MCF 10A (cell line): ENCODE results near the gene KLHL17. TPM values are rescaled to one million over a fixed set of nuclear protein-coding genes. Genes with fewer than 3 reads are reported as not detected.
"Not testable (repeated sequence)": the region's sequence is repeated elsewhere in the genome, so short reads cannot be mapped to it uniquely, and the experiment has no call there.

ENCODE experiments used
- BruUV-seq: library from RNA; stranded (reverse); fragments of 400-500 nt; replicated peaks from 2 replicates; lab custom pipeline; 2021; lab: Mats Ljungman, UMichigan
- CTCF ChIA-PET: fragments of 300-600 bp; sonication (Branson Sonifier 250); formaldehyde crosslinking; extraction: SDS; loops from one replicate; lab custom pipeline; 2021; ENCODE audit warnings: antibody characterized with exemption, inconsistent platforms; lab: Yijun Ruan, JAX
- POLR2A ChIA-PET: fragments of 300-600, 350-650 bp; sonication (Branson Sonifier 250); formaldehyde crosslinking; extraction: SDS; loops from one replicate; lab custom pipeline; 2020; ENCODE audit warnings: antibody characterized with exemption, inconsistent platforms; lab: Yijun Ruan, JAX
- DNase-seq: peaks from one replicate; pipeline ENCODE4 v3.0.0-alpha.2; 2018; ENCODE audit not compliant: unreplicated experiment
- H3K27ac Mint-ChIP-seq: one replicate; pipeline ENCODE4 v1.8.0; 2022; ENCODE audit warnings: mild to moderate bottlenecking, low read depth, mixed read lengths; ENCODE audit not compliant: unreplicated experiment
- H3K27me3 Mint-ChIP-seq: one replicate; pipeline ENCODE4 v1.8.0; 2022; ENCODE audit warnings: mixed read lengths; ENCODE audit not compliant: insufficient read depth, unreplicated experiment
- H3K36me3 Mint-ChIP-seq: one replicate; pipeline ENCODE4 v1.8.0; 2022; ENCODE audit warnings: mild to moderate bottlenecking, moderate library complexity, mixed read lengths; ENCODE audit not compliant: insufficient read depth, unreplicated experiment
- H3K4me1 Mint-ChIP-seq: one replicate; pipeline ENCODE4 v1.8.0; 2022; ENCODE audit warnings: mixed read lengths; ENCODE audit not compliant: insufficient read depth, unreplicated experiment
- H3K4me3 Mint-ChIP-seq: one replicate; pipeline ENCODE4 v1.8.0; 2022; ENCODE audit warnings: mild to moderate bottlenecking, moderate library complexity, mixed read lengths; ENCODE audit not compliant: unreplicated experiment
- H3K9me3 Mint-ChIP-seq: one replicate; pipeline ENCODE4 v1.8.0; 2022; ENCODE audit warnings: mixed read lengths; ENCODE audit not compliant: unreplicated experiment
- intact Hi-C: fragments of 100-400 bp; cut with micrococcal nuclease; formaldehyde crosslinking; loops from 2 replicates; pipeline ENCODE4 v1.14.1; 2022
- total RNA-seq: library from RNA; stranded (reverse); gene quantifications from 2 replicates; pipeline ENCODE4 v1.2.3, GENCODE V29; 2022
- TF ChIP-seq, protein P1 (sequence below): fragments of 200-600 bp; IDR thresholded peaks from one replicate; pipeline ENCODE4 v1.8.0; 2022; ENCODE audit warnings: antibody characterized with exemption, mild to moderate bottlenecking; ENCODE audit not compliant: unreplicated experiment

The KLHL17 gene
- total RNA-seq, 1 experiment from 2014 or later = 15.1 TPM

DNA sequence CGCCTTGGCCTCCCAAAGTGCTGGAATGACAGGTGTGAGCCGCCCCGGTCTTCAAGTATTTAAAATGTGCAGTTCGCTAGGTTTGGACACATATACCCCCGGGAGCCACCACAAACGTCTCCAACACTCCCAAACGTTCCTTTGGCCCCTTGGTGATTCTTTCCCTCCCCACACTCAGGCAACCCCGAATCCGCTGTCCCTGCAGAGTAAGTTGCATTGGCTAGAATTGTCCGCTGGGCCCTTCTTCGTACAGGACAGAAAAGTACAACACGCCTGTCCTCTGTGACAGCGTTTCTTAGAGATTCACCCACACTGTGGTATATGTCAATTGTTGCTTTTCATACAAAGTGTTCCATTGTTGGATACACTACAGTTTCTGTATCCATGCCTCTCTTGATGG is 24.7 kb downstream of the KLHL17 start:
- peaks cover 6% of the 10 kb centered on the region for H3K36me3 Mint-ChIP-seq
- no peak overlapping the region for H3K4me3 Mint-ChIP-seq
- ChIA-PET POLR2A (interaction anchor here (0.6 to 1.5 kb wide), 2 partner anchors 18 to 78 kb away, joined by 3 to 4 read pairs; no protein-coding TSS in a partner anchor), CTCF (interaction anchor here (0.6 to 6.6 kb wide), 18 partner anchors 9 to 362 kb away, joined by 3 to 117 read pairs (median 5); no protein-coding TSS in a partner anchor)
- TF ChIP-seq, protein P1, sequence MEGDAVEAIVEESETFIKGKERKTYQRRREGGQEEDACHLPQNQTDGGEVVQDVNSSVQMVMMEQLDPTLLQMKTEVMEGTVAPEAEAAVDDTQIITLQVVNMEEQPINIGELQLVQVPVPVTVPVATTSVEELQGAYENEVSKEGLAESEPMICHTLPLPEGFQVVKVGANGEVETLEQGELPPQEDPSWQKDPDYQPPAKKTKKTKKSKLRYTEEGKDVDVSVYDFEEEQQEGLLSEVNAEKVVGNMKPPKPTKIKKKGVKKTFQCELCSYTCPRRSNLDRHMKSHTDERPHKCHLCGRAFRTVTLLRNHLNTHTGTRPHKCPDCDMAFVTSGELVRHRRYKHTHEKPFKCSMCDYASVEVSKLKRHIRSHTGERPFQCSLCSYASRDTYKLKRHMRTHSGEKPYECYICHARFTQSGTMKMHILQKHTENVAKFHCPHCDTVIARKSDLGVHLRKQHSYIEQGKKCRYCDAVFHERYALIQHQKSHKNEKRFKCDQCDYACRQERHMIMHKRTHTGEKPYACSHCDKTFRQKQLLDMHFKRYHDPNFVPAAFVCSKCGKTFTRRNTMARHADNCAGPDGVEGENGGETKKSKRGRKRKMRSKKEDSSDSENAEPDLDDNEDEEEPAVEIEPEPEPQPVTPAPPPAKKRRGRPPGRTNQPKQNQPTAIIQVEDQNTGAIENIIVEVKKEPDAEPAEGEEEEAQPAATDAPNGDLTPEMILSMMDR = no peak
- DNase-seq = no peak
- no peaks in the 10 kb centered on the region for H3K9me3 Mint-ChIP-seq
- H3K27ac Mint-ChIP-seq = no peak overlapping the region
- H3K4me1 Mint-ChIP-seq = no peaks in the 10 kb centered on the region
- H3K27me3 Mint-ChIP-seq = peaks cover 40% of the 10 kb centered on the region
- no TSS peak for BruUV-seq
- intact Hi-C loops = loop anchor here (10.0 kb wide), 1 partner anchor 310 kb away; no protein-coding TSS in a partner anchor

DNA sequence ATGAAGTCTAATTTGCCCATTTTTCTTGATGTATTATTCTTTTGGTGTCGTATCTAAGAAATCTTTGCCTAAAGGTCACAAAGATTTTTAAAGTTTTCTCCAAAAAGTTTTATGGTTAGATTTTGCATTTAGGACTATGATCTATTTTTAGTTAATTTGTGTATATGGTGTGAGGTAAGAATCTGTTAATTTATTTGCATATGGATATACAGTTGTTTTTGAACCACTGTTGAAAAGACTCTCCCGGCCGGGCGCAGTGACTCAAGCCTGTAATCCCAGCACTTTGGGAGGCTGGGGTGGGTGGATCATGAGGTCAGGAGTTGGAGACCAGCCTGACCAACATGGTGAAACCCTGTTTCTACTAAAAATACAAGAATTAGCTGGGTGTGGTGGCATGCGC is 27.7 kb downstream of the KLHL17 start:
- H3K27ac Mint-ChIP-seq, H3K4me3 Mint-ChIP-seq, H3K36me3 Mint-ChIP-seq, DNase-seq, BruUV-seq, H3K4me1 Mint-ChIP-seq: not testable (repeated sequence)
- Mint-ChIP-seq H3K9me3 (peaks cover 11% of the 10 kb centered on the region), H3K27me3 (peaks cover 32% of the 10 kb centered on the region)
- intact Hi-C loops = loop anchor here (10.0 kb wide), 1 partner anchor 307 kb away; no protein-coding TSS in a partner anchor
- ChIA-PET CTCF (interaction anchor here (0.6 to 1.1 kb wide), 3 partner anchors 14 to 72 kb away, joined by 3 read pairs; no protein-coding TSS in a partner anchor), POLR2A (interaction anchor here (0.7 kb wide), 1 partner anchor 75 kb away, joined by 3 read pairs; no protein-coding TSS in a partner anchor)

DNA sequence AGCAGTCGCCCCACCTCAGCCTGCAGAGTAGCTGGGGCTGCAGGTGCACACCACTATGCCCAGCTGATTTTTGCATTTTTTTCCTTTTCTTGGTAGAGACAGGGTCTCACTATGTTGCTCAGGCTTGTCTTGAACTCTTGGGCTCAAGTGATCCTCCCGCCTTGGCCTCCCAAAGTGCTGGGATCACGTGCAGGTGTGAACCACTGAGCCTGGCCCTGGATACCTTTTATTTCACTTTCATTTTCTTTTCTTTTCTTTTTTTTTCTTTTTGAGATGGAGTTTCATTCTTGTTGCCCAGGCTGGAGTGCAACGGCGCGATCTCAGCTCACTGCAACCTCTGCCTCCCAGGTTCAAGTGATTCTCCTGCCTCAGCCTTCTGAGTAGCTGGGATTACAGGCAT is 30.9 kb downstream of the KLHL17 start:
- H3K4me3 Mint-ChIP-seq, POLR2A ChIA-PET, DNase-seq, intact Hi-C loops, H3K27ac Mint-ChIP-seq, BruUV-seq, H3K4me1 Mint-ChIP-seq, H3K36me3 Mint-ChIP-seq: not testable (repeated sequence)
- CTCF ChIA-PET = interaction anchor here (1.1 to 4.8 kb wide), 4 partner anchors 7 to 73 kb away, joined by 4 to 34 read pairs (median 10); no protein-coding TSS in a partner anchor
- Mint-ChIP-seq H3K27me3 (peaks cover 24% of the 10 kb centered on the region), H3K9me3 (peaks cover 11% of the 10 kb centered on the region)

DNA sequence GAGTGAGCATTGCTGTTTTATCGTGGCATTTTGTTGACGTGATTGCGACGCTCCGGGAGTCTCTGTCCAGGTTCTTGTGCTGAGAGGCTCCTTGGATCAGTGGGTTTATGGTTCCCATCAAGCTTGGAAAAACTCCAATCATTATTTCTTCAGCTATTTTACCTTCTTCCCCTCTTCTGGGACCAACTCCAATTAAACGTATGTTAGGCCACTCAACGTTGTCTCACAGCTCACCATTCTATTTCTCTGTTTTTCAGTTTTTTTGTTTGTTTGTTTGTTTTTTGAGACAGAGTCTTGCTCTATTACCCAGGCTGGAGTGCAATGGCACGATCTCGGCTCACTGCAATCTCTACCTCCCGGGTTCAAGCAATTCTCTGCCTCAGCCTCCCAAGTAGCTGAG is 31.5 kb downstream of the KLHL17 start:
- no TSS peak for BruUV-seq
- Mint-ChIP-seq H3K27ac (no peak overlapping the region), H3K36me3 (no peaks in the 10 kb centered on the region), H3K9me3 (peaks cover 11% of the 10 kb centered on the region), H3K27me3 (peaks cover 24% of the 10 kb centered on the region), H3K4me1 (peaks cover 4% of the 10 kb centered on the region), H3K4me3 (no peak overlapping the region)
- intact Hi-C loops = no loop called here
- CTCF ChIA-PET = interaction anchor here (1.1 to 4.8 kb wide), 4 partner anchors 8 to 72 kb away, joined by 4 to 34 read pairs (median 10); no protein-coding TSS in a partner anchor
- POLR2A ChIA-PET = no interaction called here
- DNase-seq = no peak
- TF ChIP-seq, protein P1 = no peak

DNA sequence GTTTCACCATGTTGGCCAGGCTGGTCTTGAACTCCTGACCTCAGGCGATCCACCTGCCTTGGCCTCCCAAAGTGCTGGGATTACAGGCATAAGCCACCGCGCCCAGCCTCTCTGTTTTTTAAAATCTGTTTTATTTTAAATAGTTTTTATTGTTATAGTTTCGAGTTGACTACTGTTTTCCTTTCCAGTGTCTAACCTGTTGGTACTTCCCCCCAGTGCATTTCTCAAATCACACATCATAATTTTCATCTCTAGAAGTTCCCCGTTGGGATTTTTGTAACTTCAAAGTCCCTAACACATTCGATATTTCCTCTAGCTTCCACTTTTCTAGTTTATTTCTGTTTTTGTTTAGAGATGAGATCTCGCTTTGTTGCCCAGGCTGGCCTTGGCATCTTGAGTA is 32.0 kb downstream of the KLHL17 start:
- H3K27ac Mint-ChIP-seq = no peak overlapping the region
- H3K36me3 Mint-ChIP-seq = no peaks in the 10 kb centered on the region
- intact Hi-C loops = no loop called here
- no peak overlapping the region for H3K4me3 Mint-ChIP-seq
- DNase-seq = no peak
- BruUV-seq = no TSS peak
- H3K9me3 Mint-ChIP-seq = peaks cover 11% of the 10 kb centered on the region
- peaks cover 24% of the 10 kb centered on the region for H3K27me3 Mint-ChIP-seq
- H3K4me1 Mint-ChIP-seq = peaks cover 4% of the 10 kb centered on the region
- ChIA-PET CTCF (interaction anchor here (1.1 to 4.8 kb wide), 4 partner anchors 8 to 72 kb away, joined by 4 to 34 read pairs (median 10); no protein-coding TSS in a partner anchor), POLR2A (interaction anchor here (0.6 kb wide), 1 partner anchor 77 kb away, joined by 3 read pairs; no protein-coding TSS in a partner anchor)
- TF ChIP-seq, protein P1 = no peak
